Activated naive CD8-positive, alpha-beta T cell (primary cell): ENCODE results near the gene NET1.

Experiments used
- H3K27ac Mint-ChIP-seq: one replicate; pipeline ENCODE4 v1.8.0; 2021; ENCODE audit warnings: mixed read lengths
- H3K27me3 Mint-ChIP-seq: one replicate; pipeline ENCODE4 v1.8.0; 2021; ENCODE audit warnings: mixed read lengths
- H3K36me3 Mint-ChIP-seq: one replicate; pipeline ENCODE4 v1.8.0; 2021; ENCODE audit warnings: mixed read lengths
- H3K4me1 Mint-ChIP-seq: one replicate; pipeline ENCODE4 v1.8.0; 2021; ENCODE audit warnings: low read depth, mixed read lengths
- H3K4me3 Mint-ChIP-seq: one replicate; pipeline ENCODE4 v1.8.0; 2021; ENCODE audit warnings: mild to moderate bottlenecking, mixed read lengths
- H3K9me3 Mint-ChIP-seq: one replicate; pipeline ENCODE4 v1.8.0; 2021; ENCODE audit warnings: low read depth, mixed read lengths

NET1 gene

DNA sequence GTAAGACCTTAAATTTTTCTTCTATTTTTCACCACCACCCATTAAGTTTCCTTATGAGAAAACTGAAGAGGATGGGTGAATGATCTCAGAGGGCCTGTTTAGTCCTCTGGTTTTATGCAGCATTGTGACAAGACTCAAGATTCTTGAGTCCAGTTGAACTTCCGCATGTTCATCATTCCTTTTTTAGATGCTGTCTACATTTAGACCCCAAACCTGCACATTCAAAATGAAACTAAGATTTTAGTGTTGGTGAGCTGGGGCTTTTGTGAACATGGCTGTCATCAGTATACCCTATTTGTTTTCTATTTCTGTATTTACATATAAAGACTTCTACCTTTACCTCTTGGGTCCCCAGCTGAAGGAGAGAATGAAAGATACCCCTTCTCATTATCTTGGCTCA, 31.1 kb downstream of the NET1 start:
- Mint-ChIP-seq H3K4me1 (peaks cover 28% of the 10 kb centered on the region), H3K4me3 (no peak overlapping the region), H3K27ac (no peak overlapping the region), H3K27me3 (no peaks in the 10 kb centered on the region), H3K9me3 (no peaks in the 10 kb centered on the region), H3K36me3 (no peaks in the 10 kb centered on the region)

DNA sequence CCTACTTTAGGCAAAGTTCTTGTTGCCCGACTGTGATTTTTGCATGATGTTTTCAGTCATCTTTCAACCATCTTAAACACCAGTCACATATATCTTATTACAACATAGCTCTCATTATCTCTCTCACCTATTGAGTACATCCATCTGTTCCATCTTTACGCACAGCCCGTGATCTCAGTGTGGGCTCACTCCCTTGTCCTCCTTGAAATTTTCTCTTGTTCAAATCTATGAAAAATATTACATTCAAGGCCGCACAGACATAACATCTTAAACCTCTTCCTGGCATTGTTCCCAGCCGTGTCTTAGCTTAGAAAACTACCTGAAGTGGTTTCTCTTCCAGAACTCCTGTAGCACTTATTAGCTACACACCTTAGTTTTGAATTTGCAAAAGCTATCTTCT, 32.6 kb downstream of the NET1 start:
- H3K4me1 Mint-ChIP-seq, result peaks cover 38% of the 10 kb centered on the region
- H3K27ac Mint-ChIP-seq, result no peak overlapping the region
- H3K9me3 Mint-ChIP-seq, result no peaks in the 10 kb centered on the region
- H3K36me3 Mint-ChIP-seq, result no peaks in the 10 kb centered on the region
- no peaks in the 10 kb centered on the region for H3K27me3 Mint-ChIP-seq
- no peak overlapping the region for H3K4me3 Mint-ChIP-seq

DNA sequence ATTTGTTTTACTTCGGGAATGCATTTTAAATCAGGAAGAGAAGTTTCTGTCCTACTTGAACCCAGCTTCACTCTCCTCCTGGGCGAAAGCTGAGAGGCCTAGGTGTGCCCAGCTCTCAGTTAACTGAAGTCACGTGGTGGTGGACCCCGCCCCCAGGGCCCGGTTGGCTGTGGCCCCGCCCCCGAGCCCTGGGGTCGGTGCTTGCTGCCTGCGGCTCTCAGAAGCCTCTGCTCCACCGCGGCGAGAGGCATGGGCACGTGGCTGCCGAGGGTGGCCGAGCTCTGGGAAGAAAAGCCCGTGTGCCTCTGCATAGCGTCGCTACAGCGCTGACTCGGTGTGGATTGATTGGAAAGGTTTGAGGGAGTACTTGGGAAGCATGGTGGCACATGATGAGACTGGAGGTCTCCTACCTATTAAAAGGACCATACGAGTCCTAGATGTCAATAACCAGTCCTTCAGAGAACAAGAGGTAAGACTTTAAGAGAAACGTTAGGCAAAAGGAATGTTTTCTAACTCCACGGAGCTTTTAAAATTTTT, 34.1 kb downstream of the NET1 start:
- peaks cover 38% of the 10 kb centered on the region for H3K4me1 Mint-ChIP-seq

DNA sequence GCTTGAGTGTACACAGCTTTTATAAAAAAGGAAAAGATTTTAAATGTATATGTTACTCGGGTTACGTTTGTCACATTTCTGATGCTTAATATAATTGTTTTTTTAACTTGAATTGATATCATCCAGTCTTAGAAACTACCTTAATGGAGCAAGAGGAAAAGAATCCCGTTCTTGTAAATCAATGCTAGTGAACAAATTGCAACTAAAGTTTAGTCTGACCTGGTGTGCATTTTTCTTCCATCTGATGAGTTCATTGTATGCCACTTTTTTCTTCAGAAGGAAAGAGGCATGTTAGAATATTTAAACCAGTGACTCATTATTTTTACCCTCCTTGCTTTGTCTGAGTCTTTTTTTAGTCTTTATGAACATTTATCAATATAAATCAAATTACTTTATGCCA, 34.7 kb downstream of the NET1 start:
- H3K27me3 Mint-ChIP-seq, result no peaks in the 10 kb centered on the region
- H3K36me3 Mint-ChIP-seq, result peaks cover 3% of the 10 kb centered on the region
- H3K4me1 Mint-ChIP-seq, result peaks cover 38% of the 10 kb centered on the region
- no peaks in the 10 kb centered on the region for H3K9me3 Mint-ChIP-seq
- peak overlapping the region; percentile 93 for H3K4me3 Mint-ChIP-seq
- H3K27ac Mint-ChIP-seq, result peak overlapping the region; percentile 96

More for the DNA sequence above, 34.1 kb downstream of the NET1 start:
- peaks cover under 1% of the 10 kb centered on the region for H3K36me3 Mint-ChIP-seq
- peak overlapping the region; percentile 96 for H3K27ac Mint-ChIP-seq
- no peaks in the 10 kb centered on the region for H3K9me3 Mint-ChIP-seq
- peak overlapping the region; percentile 93 for H3K4me3 Mint-ChIP-seq
- H3K27me3 Mint-ChIP-seq, result no peaks in the 10 kb centered on the region

DNA sequence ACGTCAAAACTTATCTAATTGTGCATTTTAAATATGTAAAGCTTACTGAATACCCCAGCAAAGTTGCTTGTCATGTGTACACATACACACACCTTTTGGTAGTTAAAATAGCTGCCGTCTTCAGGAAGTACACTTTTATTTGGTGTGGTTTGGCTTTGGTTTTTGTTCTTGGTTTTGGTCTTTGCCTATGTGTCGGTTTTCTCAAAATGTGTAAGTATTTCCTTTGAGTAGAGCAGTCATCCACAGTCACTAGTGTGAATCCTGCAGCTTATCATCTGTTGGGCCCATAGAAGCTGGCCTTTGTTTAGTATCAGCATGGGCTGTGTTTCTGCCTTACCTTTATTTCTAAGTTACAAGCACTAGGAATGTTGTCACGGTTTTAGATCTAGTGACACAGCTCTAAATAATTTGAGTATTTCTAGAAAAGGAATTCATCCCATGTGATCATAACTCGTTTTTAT, 35.3 kb downstream of the NET1 start:
- Mint-ChIP-seq H3K4me3 (peak overlapping the region; percentile 93), H3K27me3 (no peaks in the 10 kb centered on the region), H3K9me3 (no peaks in the 10 kb centered on the region), H3K36me3 (peaks cover 6% of the 10 kb centered on the region), H3K4me1 (peaks cover 36% of the 10 kb centered on the region), H3K27ac (peak overlapping the region; percentile 59)

GRCh38 chr10:5448333-5449001, 36.1 kb downstream of the NET1 start:
- Mint-ChIP-seq H3K9me3 (no peaks in the 10 kb centered on the region), H3K27me3 (no peaks in the 10 kb centered on the region), H3K4me3 (peak overlapping the region; percentile 32), H3K27ac (no peak overlapping the region), H3K36me3 (peaks cover 6% of the 10 kb centered on the region), H3K4me1 (peaks cover 36% of the 10 kb centered on the region)

DNA sequence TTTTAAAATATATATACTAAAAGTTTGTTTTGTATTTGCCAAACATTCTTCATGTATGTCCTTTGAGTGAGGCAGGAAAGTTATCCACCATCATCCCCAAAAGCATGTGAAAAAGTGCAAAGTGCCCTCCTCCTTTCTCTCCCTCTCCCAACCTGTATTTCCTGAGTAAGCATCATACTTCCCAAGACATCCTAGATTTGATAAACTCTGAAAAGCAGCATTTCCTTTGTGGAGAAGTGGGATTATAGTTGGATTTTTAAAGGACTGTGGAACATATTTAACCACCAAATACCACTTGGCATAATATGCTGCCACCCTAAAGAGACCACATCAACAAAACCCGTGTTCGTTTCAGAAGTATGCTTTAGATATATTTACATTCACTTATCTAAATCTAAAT, 36.9 kb downstream of the NET1 start:
- Mint-ChIP-seq H3K9me3 (no peaks in the 10 kb centered on the region), H3K36me3 (peaks cover 6% of the 10 kb centered on the region), H3K27me3 (no peaks in the 10 kb centered on the region), H3K4me3 (no peak overlapping the region), H3K27ac (no peak overlapping the region), H3K4me1 (peaks cover 36% of the 10 kb centered on the region)

GRCh38 chr10:5449823-5450222, 37.5 kb downstream of the NET1 start:
- Mint-ChIP-seq H3K9me3 (no peaks in the 10 kb centered on the region), H3K36me3 (peaks cover 6% of the 10 kb centered on the region), H3K4me1 (peaks cover 36% of the 10 kb centered on the region), H3K27ac (no peak overlapping the region), H3K4me3 (no peak overlapping the region), H3K27me3 (no peaks in the 10 kb centered on the region)

- H3K27me3 Mint-ChIP-seq, result no peaks in the 10 kb centered on the region
- H3K4me1 Mint-ChIP-seq, result peaks cover 36% of the 10 kb centered on the region
- H3K36me3 Mint-ChIP-seq, result peaks cover 6% of the 10 kb centered on the region
- no peak overlapping the region for H3K27ac Mint-ChIP-seq
- no peak overlapping the region for H3K4me3 Mint-ChIP-seq
- H3K9me3 Mint-ChIP-seq, result no peaks in the 10 kb centered on the region
Measured at GRCh38 chr10:5450605-5451384, 38.4 kb downstream of the NET1 start.

DNA sequence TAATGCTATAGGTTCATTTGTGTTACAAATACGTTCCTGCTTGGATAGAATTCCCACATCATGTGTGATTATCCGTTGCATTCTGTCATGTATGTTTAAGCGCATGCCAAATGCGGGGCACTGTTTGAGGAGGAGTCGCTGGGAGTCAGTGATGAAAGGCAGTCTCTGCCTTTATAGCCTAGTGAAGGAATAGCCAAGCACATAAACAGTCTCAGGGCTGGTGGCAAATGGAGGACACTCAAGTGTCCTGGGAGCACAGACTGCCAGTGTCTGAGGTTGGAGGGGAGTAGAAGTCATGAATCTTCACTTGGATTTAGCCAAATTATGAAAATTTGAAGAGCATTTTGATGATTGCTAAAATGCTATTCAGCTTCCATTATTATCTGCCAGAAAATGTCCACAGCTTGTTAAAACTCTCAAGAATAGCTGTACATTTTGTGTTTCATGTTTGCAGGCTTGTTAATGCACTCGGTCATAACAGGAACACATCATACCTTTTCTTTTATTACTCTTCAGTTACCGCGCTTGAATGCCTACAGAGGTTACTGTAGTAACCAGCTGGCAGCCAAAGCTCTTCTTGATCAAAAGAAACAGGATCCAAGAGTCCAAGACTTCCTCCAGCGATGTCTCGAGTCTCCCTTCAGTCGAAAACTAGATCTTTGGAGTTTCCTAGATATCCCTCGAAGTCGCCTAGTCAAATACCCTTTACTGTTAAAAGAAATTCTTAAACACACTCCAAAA, 41.6 kb downstream of the NET1 start:
- Mint-ChIP-seq H3K4me1 (peaks cover 18% of the 10 kb centered on the region), H3K4me3 (no peak overlapping the region), H3K36me3 (peaks cover 15% of the 10 kb centered on the region), H3K27me3 (no peaks in the 10 kb centered on the region), H3K9me3 (no peaks in the 10 kb centered on the region), H3K27ac (peak overlapping the region; percentile 41)

DNA sequence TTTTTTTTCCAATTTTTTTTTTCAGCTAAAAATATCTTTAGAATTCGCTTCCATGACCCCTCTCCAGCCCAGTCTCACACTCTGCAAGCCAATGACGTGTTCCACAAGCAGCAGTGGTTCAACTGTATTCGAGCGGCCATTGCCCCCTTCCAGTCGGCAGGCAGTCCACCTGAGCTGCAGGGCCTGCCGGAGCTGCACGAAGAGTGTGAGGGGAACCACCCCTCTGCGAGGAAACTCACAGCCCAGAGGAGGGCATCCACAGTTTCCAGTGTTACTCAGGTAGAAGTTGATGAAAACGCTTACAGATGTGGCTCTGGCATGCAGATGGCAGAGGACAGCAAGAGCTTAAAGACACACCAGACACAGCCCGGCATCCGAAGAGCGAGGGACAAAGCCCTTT, 44.2 kb downstream of the NET1 start:
- Mint-ChIP-seq H3K27ac (no peak overlapping the region), H3K9me3 (no peaks in the 10 kb centered on the region), H3K4me1 (peaks cover 13% of the 10 kb centered on the region), H3K27me3 (no peaks in the 10 kb centered on the region), H3K36me3 (peaks cover 13% of the 10 kb centered on the region), H3K4me3 (no peak overlapping the region)

- Mint-ChIP-seq H3K27ac (peak overlapping the region; percentile 7), H3K4me3 (peak overlapping the region; percentile 56), H3K27me3 (no peaks in the 10 kb centered on the region), H3K9me3 (no peaks in the 10 kb centered on the region), H3K36me3 (peaks cover 9% of the 10 kb centered on the region), H3K4me1 (peaks cover 13% of the 10 kb centered on the region)
Measured at GRCh38 chr10:5457741-5458140, 45.4 kb downstream of the NET1 start.

DNA sequence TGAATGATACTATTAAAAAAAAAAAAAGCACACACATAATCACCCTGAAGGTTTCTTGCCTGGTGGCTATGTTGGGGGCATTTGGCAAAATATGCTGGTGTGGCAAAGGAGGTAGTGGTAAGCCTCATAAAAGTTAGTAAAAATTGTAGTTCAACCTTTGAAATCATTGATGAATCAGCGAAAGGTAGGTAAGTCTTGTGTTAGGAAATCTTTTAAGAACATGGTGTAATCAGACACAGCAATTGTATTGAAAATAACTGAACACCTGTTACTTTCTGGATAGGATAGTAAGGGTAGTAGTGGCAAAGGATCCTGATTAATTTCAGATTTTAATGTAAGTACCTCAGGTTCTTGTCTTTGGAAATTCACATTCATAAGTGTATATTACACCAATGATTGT, 46.1 kb downstream of the NET1 start:
- Mint-ChIP-seq H3K27ac (no peak overlapping the region), H3K4me3 (no peak overlapping the region), H3K36me3 (peaks cover 11% of the 10 kb centered on the region), H3K9me3 (no peaks in the 10 kb centered on the region), H3K27me3 (no peaks in the 10 kb centered on the region), H3K4me1 (peaks cover 13% of the 10 kb centered on the region)

GRCh38 chr10:5458949-5459747, 46.8 kb downstream of the NET1 start:
- no peaks in the 10 kb centered on the region for H3K27me3 Mint-ChIP-seq
- peaks cover 12% of the 10 kb centered on the region for H3K36me3 Mint-ChIP-seq
- H3K27ac Mint-ChIP-seq, result no peak overlapping the region
- H3K4me1 Mint-ChIP-seq, result peaks cover 13% of the 10 kb centered on the region
- no peak overlapping the region for H3K4me3 Mint-ChIP-seq
- H3K9me3 Mint-ChIP-seq, result no peaks in the 10 kb centered on the region
